Inferior parietal cortex (tissue), 1 donor: ENCODE data around the gene UBE2Q2.
"Not testable (repeated sequence)": the region's sequence is repeated elsewhere in the genome, so short reads cannot be mapped to it uniquely, and the experiment has no call there.

Source experiments
- DNase-seq: peaks from one replicate; pipeline ENCODE4 v3.0.0-alpha.2; 2016; ENCODE audit errors: extremely low spot score

The UBE2Q2 gene

DNA sequence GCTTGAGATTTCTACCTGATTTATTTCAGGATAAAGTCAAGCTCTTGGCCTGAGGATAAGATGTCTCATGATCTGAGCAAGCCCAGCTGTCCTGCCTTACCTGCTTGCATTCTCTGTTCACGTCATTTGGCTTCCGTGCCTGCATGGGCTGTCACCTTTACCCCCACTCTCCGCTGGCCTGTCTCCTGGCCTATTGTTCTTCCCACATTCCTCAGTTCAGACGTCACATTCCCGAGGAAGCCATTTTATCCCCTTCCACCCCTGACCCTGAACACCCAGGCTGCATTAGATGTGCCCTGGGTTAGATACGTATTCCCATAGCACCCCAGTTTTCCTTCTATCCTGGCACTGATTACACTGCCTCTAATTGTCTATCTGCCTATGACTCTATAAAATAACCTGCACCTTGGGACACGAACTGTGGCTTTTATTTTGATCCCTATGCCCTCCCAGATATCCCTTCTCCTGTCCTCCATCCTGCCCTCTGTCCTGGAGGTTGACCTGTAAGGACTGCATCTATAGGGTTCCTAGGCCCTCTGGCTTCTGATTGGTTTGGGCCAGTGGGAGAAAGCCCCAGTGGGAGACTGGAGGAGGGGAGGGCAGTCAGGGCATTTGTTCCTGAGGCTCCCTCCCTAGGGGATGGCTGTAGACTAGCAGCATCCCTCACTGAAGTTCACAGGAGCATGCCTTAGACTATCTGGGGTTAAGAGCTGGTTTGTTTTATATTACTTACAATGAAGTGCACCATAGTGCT lies 19.2 kb upstream of the UBE2Q2 start:
- no peak for DNase-seq

DNA sequence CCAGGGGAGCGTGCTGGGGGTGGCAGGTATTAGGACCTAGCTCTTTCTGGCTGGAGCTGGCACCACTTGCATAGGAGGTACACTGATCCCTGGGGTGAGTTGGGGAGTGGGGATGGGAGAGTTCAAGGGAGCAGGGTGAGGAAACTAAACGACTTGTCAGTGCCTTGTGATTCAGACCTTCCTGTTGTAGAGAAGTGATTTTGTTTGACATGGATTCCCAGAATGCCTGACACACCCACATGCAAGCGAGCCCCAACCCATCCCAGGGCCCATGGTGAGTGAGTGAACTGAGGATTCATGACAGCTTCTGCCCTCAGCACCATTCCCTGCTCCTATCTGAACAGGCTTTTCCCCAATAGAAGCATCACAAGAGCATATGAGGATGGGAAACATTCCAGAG lies 15.6 kb upstream of the UBE2Q2 start:
- no peak for DNase-seq

DNA sequence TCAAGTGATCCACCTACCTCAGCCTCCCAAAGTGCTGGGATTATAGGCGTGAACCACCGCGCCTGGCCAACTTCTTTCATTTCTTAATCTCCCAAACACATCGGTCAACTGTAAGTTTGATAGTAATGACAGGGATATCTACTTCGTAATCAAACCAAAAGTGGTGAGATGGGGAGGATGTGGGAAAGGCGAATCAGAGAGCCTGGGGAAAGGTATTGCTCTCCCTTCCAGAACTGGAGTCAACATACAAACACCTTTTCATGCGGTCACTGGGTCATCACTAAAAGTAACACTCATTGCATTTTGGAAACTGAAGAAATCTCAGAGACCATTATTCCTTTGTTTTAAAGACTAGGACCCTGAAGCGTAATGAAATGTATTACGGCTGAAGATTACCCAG lies 14.8 kb upstream of the UBE2Q2 start:
- DNase-seq: no peak

DNA sequence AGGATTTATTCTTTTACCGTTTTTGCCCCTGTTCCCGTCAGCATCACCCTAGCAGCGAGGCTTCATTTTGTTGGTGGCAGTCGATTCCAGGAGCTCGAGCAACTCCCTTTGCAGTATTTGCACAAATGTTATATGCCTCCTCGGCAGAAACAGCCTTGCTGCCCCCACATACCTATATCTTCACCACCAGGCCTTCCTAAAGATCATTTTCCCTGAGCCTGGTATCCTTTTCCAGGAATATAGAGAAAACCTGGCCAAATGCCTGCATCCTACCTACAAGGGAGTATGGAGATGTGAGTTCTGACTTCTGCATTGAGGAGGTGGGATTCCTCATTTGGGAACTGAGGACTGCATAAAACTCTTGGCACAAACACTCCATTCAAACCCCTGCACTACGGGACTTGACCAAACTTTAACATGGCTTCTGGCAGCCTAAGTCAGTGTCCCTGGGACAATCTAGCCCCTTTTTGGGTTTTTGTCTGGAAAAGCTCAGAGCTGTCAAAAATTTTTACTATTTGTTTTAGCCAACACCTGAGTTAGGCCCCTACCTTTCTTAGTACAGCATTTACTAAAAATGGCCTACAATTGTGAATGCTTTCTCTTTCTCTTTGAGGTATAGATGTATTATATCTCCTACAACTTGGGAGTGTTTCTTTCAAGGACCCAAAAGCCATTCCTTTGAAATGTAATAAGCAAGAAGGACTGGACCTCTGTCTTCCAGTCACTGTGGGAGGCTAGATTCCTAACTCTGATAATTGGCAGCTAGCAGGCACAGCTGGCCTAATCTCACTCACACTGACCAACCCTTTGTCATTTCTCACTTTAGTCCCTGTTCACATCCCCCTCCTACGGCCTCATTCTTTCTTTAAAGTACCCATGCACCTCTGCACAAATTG lies 12.1 kb upstream of the UBE2Q2 start:
- no peak for DNase-seq

DNA sequence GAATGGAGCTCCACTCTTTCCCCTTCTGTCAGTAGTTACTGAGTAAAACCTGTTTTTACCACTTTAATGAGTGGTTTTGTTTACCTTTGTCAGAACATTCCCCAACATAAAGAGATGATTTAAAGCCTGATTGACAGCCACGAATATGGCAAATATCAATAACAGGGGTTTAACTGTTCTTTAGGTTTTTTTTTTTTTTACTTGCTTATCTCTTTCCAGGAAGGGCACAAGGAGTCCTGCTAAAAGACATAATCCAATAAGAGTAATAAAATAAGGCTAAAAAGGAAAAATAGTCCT lies 11.5 kb upstream of the UBE2Q2 start:
- DNase-seq: no peak

DNA sequence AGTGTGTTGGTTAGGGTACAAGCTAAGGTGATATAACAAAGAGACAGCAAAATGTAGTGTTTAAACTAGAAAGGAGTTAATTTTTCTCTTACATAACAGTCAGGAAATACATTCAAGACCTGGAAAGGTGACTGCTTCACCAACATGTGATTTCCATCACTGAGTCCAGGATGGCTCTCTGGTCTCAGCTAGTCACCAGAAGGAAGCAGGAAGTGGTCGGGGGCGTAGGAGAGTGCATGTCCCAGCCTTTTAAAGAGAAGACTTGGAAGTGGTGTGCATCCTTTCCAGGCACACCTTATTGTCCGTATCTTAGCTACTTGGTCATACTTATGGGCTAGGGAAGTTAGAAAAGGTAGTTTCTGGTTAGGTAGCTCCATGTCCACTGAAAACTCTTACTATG lies 11.1 kb upstream of the UBE2Q2 start:
- no peak for DNase-seq

DNA sequence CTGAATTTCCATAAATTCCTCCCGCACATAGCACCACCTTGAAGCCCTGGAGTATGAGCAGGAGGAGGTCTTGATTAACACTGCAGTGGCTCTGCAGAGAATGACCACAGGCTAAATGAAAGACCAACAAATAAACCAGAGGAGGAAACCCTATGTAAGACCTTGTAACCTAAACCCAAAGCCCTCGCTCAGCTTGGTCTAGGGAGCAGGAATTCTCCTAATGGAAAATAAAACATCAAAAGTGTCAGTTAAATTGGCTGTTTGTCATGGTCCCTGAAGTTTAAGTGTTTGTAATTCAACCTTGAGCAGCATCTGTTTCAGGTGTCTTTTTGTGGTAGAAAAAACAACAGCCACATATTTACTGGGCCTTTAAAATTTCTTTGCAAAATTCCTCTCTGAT lies 9.2 kb upstream of the UBE2Q2 start:
- no peak for DNase-seq

DNA sequence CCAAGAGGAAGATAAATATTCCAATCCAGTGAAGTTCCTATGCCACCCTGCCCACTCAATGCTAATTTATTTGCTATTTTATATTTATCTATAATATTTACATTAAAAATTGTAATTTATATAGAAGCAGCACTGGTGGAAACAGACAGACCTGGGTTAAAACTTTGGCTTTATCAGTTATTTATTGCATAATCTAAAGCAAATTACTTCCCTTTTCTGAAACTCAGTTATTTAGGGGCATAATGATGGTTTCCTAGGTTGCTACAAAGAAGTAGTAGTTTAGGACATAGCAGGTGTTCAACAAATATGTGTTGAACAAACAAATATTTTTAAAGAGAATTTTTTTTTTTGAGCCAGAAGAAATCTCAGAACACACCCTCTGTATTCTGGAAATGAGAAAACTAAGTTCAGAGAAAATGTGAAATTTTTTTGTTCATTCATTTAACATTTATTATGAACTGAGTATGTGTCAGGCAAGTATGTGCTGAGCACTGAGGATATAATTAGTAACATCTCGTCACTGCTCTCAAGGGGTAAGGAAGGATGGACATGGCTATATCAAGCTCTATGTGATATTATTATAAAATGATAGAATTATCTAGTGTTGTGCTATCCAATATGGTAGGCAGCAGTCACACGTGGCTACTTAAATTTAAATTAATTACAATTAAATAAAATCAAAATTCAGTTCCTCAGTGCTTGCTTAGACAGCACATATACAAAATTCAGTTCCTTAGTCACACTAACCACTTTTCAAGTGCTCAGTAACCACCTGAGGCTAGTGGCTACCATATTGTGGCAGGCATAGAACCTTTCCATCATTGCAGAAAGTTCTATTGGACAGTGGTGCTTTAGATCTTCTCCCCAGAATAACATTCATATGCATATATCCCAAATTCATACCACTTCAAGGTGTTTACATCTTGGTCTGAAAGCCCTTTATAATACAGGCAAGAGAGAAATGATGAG lies 7.0 kb upstream of the UBE2Q2 start:
- no peak for DNase-seq

DNA sequence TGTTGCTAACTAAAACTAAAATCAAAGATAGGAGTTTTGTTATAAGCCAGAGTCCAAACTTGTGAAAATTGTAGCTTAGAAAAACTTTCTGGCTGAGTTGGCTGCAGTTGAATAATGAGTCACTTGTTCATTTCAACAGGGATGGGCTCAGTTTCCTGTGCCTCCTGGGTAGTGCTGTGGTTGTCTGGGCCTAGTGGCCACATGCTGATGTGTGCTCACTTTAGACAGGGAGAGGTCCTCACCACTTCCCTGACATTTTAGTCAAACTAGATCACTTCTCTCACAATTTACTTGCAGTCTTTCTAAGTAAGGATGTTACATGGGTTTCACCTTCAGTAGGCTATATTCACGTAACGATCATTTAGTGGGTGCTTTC lies 6.3 kb upstream of the UBE2Q2 start:
- DNase-seq: no peak

DNA sequence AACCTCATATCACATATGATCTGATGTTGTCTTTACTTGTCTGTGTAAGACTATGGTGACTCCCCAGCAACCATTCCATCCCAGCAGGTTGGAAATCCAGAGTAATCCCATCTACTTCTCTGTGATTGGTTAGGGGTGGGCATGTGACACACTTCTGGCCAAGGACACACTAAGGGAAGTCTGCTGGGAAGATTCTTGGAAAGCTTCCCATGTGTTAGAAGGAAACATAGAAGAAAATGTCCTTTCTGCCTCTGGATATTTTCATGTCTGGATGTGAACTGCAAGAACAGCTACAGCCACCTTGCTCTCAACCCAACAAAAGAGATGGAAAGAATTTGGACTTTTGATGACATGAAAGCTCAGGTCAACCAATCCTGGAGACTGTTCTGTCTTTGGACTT lies 2.6 kb upstream of the UBE2Q2 start:
- peak; percentile 42 for DNase-seq

DNA sequence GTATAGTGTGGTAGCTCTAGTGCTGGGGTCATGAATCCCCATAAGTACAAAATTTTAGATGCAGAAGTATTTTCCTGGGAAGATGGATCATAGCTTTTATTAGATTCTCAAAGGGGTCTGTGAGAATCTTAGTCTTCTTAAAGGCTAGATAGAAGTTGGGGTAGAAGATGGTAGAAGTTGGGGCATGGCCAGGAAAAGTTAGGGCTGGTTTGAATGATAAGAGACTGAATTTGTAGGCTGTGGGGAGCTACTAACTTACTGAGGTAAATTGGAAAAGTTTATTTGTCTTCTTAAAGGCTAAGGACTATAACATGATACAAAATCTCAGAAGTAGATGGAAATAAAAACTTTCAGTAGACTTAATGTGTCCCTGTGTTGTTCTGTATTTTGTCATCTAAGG lies 1.6 kb upstream of the UBE2Q2 start:
- no peak for DNase-seq

DNA sequence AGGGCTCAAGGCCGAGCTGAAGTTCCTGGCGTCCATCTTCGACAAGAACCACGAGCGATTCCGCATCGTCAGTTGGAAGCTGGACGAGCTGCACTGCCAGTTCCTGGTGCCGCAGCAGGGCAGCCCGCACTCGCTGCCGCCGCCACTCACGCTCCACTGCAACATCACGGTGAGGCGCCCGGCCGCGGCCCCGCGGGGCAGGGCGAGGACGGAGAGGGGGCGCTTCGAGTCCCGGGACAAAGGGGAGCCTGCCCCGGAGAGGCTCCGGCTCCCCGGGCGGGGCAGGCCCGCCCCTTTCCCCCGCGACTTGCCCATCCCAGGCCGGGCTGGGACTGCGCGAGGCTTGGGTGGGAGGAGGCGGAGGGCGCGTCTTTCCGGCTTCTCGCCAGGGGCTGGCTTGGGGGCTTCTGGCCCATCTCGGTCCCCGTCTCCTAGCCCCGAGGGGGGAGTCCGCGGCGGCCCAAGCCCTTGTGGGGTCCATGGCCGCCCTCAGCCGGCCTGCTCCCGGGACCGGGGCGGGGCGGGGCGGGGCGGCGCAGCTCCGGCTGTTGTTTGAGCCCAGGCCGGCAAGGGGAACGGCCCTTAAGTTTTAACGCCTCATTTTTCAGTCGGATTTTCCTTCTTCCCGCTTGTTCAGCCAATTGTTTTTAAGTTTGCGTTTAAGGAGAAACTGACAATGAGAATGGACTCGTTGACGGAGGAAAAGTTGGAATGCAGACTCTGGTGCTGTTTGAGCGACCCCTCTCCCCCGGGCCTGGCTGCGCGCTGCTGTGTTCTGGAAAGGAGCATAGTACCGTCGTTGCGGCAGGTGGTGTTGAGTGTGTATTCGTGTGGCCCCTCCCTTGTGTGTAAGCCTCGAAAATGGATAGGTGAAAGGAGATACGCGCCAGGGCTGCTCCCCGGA lies 683 bp downstream of the UBE2Q2 start:
- peak; percentile 28 for DNase-seq

DNA sequence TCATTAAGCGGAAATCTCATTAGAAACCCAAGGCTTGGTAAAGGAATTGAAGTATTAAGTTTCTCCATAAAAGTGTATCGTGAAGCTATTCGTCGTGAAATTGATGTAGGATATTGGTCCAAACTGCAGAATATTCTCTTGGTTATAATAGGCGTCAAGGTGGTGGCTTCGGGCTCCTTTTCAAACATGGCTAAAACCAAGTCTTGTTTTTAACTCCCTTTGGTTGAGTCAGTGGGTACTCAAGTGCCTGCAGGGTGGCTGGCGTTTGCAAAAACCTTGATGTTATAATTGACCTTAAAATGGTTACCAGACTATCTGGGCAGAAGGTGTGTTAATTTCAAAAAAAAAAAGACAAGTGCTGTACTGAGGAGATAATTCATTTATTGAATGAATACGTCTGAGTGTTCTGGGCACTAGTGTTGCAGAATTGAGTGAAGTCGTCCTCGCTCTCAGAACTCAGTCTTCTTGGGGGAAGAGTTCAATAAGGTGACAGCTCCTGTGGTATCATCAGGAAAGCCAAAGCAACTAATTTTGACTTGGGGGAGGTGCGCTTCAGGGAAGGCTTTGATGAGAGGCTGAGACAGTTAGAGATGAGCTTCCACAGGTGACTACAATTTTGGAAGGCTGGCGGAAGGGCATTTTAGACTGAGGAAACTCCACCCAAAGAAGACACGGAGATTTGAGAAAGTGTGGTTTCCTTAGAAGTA lies 1.5 kb downstream of the UBE2Q2 start:
- DNase-seq: no peak

DNA sequence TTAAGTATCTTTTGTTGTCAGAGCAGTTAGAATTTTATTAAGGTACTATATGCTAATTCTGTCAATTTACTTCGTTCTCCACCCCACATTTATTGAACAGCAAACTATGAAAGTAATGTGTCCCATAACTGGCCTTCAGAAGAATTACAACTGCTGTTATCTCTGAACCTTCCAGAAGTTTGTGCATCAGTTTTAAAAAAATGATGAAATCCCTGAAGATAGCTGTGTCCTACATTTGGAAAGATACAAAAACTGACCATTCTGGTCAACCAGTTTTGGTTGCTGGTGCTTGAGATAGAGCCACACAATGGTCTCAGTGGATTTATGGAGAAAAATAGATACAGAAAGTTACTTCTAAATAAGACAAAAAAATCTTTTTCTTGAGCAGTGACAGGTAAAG lies 5.9 kb downstream of the UBE2Q2 start:
- DNase-seq: no peak

DNA sequence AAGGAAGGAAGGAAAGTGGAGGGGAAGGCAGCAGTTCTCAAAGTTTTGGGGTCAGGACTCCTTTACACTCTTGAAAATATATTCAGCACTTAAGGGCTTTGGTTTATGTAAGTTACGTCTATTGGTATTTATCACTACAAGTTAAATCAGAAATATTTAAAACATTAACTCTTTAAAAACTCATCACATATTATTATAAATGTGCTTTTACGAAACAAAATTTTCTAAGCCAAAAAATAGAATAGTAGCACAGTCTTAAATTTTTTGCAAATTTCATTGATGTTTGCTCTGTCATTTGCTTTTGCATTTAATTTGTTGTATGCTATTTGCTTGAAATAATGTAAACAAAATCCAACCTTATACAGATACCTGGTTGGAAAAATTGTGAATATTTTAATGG lies 7.5 kb downstream of the UBE2Q2 start:
- DNase-seq: no peak

DNA sequence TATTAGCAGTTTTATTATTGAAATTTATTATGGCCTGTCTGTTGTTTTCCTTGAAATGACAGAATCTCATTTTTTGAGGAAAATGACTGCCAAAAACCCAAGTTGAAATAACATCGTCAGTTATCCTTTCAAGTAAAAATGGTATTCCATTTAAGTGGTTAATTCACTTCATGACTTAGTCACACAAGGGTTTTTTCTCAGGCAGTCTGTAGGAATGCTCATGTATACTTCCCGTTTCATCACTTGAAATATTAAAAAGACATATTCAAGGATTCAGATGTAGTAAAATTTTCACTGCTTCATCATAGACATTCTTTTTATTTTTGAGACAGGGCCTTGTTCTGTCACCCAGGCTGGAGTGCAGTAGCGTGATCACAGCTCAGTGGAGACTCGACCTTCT lies 8.3 kb downstream of the UBE2Q2 start:
- not testable (repeated sequence) for DNase-seq

DNA sequence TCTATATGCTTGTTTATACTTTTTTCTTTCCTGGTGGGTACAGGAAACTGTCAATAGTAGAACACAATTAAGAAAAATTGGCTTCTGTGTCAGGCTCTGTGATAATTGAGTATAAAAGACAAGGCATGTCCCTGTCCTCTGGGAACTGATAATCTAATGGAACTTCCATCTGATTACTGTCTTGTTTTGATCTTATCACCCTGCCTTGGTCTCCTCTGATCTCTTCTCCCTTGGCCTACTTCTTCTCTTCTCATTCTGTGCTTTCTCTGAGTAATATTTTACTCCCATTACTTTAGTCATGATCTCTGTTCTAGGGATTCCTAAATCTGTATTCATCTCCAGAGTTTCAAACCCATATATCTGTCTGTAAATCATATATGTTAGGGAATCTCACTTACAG lies 14.6 kb downstream of the UBE2Q2 start:
- DNase-seq: no peak

DNA sequence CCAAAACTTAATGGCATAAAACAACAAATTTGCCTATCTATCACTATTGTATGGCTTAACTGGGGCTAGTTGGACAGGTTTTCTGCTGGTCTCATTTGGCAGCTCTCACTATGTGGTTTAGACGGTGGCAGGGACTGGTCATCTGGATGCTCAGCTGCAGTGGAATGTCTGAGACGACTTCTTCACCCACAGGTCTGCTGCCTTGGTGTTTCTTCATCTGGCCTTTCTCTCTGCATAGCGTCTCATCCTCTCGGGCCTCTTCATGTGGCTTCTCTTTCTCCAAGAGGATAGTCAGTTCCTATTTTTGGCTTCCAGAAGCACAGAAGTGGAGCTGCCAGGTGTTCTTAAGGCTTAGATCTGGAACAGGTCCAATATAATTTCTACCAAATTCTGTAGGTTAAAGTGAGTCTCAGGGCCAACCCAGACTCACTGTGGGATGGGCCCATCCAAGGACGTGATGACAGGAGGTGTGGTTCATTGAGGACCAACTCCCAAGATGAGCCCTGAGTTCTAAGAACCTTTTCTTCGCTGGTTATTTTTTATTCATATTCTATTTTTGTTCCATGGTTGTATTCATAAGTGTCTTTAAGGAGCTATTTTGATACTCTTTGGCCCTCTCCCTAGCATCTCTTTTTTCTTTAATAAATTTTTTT lies 18.6 kb downstream of the UBE2Q2 start:
- DNase-seq: no peak

DNA sequence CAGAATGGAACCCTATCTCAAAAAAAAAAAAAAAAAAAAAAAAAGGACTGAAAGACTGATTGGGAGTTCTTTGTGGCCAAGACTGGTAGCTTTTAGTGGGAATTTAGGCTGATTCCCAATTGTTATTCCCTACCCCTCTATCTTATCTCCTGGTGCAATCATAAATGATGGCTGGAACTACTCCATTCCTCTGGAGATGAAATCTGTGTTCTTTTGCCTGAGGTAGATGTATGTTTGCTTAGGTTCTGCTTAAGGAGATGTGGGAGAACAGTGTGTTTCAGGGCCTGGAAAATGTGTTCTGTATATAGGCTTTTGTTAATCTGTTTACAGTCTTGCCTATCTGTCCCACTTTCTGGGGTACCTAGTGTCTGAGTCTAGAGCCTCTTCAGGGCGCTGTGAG lies 19.5 kb downstream of the UBE2Q2 start:
- no peak for DNase-seq
